ENCODE data around the gene LOXHD1.

- TF ChIP-seq, protein P1, sequence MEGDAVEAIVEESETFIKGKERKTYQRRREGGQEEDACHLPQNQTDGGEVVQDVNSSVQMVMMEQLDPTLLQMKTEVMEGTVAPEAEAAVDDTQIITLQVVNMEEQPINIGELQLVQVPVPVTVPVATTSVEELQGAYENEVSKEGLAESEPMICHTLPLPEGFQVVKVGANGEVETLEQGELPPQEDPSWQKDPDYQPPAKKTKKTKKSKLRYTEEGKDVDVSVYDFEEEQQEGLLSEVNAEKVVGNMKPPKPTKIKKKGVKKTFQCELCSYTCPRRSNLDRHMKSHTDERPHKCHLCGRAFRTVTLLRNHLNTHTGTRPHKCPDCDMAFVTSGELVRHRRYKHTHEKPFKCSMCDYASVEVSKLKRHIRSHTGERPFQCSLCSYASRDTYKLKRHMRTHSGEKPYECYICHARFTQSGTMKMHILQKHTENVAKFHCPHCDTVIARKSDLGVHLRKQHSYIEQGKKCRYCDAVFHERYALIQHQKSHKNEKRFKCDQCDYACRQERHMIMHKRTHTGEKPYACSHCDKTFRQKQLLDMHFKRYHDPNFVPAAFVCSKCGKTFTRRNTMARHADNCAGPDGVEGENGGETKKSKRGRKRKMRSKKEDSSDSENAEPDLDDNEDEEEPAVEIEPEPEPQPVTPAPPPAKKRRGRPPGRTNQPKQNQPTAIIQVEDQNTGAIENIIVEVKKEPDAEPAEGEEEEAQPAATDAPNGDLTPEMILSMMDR (IDR thresholded peaks at IDR 0.05): no peak
- TF ChIP-seq POLR2A (IDR thresholded peaks at IDR 0.05): no peak
- no peak for TF ChIP-seq POLR2AphosphoS5 (IDR thresholded peaks at IDR 0.05)
These were observed 125.5 kb downstream of the LOXHD1 start for GRCh38 chr18:46531482-46531881.
